Fibroblast of skin of left biceps (primary cell): Measurements from ENCODE around the gene SCO2.

Source experiments
- DNase-seq, 2 experiments: peaks; one replicate each; pipeline ENCODE4 v3.0.0-alpha.2; 2013; ENCODE audit warnings: low read depth in 2 of 2

SCO2 gene

DNA sequence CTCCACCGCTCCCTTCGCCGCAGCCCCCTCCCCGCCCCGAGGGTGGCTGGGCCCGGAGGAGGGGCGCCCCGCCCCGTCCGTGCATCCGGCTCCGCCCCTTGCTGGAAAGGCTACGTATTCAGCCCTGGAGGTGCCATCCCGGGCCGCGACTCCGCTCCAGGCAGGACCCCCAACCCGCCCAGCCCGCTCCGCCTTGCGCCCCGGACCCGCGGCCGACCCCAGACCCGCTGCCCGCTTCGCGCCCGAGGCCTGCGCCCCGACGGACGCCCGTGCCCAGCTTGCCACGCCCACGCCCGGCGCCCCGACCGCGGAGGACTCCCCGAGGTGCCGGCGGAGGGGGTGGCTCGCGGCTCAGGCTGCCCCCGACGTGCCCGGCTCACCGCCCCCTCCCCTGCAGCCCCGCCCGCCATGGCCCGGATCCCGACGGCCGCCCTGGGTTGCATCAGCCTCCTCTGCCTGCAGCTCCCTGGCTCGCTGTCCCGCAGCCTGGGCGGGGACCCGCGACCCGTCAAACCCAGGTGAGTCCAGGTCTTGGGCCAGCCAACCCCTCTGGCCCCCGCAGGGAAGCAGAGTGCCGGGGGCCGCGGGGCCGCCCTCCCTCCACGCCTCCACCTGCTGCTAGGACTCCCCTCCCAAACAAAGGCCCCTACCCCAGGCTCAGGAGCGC, 43.8 kb downstream of the SCO2 start, which contains the start of gene ADM2:
Gene ADM2, plus strand, starts transcription at position 104 of the 667 bp plus-strand sequence. Its CDS starts 305 bp downstream, at position 409.
- no peak for DNase-seq

- no peak for DNase-seq
These were observed 44.4 kb downstream of the SCO2 start for GRCh38 chr22:50481045-50481439.

DNA sequence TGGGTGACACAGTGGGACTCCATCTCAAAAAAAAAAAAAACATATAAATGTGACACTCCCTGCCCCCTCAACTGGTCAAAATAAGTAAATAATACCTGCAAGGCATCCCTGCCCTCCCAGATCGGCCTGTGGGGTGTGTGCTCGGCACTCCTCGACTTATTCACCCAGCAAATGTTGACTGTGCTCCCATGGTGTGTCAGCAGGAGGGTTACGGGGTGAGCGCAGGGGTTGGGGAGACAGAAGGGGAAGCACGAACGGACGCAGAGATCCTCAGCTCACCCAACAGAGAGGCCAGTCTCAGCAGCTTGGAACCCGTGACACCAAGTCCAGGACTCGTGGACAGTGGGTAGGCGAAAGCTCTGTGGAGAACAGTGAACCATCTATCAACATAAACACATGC, 45.7 kb downstream of the SCO2 start:
- DNase-seq: no peak

DNA sequence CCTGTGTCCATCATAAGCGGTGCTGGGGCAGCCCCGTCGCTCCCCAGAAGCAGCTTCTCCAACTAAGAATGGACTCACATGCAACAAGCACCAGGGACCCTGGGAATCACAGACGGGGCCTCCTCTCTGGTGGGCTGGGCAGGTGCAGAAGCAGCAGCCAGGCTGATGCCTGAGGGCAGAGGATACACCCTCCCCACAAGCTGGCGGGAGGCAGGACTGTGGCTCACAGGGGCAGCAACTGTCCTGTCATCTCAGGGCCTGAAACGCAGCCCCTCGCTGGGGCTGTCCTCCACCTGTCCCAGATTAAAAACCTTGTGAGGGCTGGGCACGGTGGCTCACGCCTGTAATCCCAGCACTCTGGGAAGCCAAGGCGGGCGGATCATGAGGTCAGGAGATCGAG, 47.5 kb downstream of the SCO2 start:
- no peak for DNase-seq

- no peak for DNase-seq
These were observed 48.5 kb downstream of the SCO2 start for GRCh38 chr22:50476868-50477267.

- DNase-seq: no peak
These were observed 49.8 kb downstream of the SCO2 start for GRCh38 chr22:50475652-50476002.

- DNase-seq: peak; percentile 56 to 57
These were observed 50.4 kb downstream of the SCO2 start, which contains the start of gene SBF1 for GRCh38 chr22:50474710-50475651. Gene SBF1, minus strand, starts transcription at chr22:50475035. Its CDS starts 195 bp downstream, at chr22:50474840.

DNA sequence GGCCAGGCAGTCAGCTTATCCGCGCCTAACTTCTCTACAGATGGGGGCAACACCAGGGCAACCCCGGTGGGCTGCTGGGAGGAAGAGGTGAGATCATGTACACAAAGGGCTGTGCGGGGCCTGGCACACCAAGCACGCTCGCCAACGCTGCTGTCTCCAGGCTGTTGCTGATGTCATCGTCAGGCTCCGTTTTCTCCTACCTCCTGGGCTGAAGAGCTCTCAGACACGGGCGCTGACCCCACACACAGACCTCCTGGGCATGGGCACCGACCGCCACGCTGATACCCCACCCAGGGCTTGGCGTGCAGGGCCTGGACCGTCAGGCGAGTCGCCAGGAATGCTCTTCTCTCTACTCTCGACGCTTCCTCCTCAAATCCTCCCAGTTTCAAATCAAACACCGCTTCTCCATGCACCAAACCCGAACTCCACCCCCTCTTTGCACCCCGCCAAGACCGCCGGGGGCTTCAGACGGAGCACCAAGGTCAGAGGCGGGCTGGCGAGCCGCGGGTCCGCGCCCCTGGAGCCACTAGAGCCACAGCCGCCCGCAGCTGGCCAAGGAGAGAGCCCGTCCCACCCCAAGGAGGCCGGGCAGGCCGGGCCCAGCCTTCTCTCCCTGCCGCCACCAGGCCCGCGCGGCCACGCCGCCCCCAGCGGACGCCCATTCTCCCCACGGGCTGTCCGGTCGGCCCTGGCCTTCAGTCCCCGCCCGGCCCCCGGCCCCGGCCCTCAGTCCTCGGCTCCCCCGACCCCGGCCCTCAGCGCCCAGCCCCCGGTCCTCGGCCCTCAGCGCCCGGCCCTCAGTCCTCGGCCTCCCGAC, 51.3 kb downstream of the SCO2 start:
- no peak for DNase-seq
